Mesendoderm (in vitro differentiated cells): ENCODE measurements around the gene STAMBPL1.

Experiments
- DNase-seq: peaks from one replicate; pipeline ENCODE4 v3.0.0; 2013
- H2AK5ac ChIP-seq: 2 replicates; pipeline ENCODE4 v1.6.1; 2013; ENCODE audit warnings: low read length, inconsistent platforms
- H2BK120ac ChIP-seq: 2 replicates; pipeline ENCODE4 v1.6.1; 2013; ENCODE audit warnings: low read depth, mild to moderate bottlenecking, low read length, moderate library complexity, mixed read lengths
- H2BK15ac ChIP-seq: replicated peaks from 2 replicates; pipeline ENCODE4 v1.6.1; 2013; ENCODE audit warnings: low read depth, mild to moderate bottlenecking, moderate library complexity
- H2BK5ac ChIP-seq: 2 replicates; pipeline ENCODE4 v1.6.1; 2013; ENCODE audit warnings: low read length, inconsistent platforms
- H3K18ac ChIP-seq: 2 replicates; pipeline ENCODE4 v1.6.1; 2013; ENCODE audit warnings: mild to moderate bottlenecking, low read length, mixed read lengths
- H3K23ac ChIP-seq: one replicate; pipeline ENCODE4 v1.6.1; 2013; ENCODE audit warnings: low read length
- H3K27ac ChIP-seq: 2 replicates; pipeline ENCODE4 v1.5.1; 2013; ENCODE audit warnings: low read depth, mild to moderate bottlenecking, inconsistent platforms, low read length, moderate library complexity
- H3K27me3 ChIP-seq: 2 replicates; pipeline ENCODE4 v1.6.1; 2013; ENCODE audit warnings: low read length, control low read depth, mild to moderate bottlenecking, inconsistent platforms; ENCODE audit not compliant: insufficient read depth, poor library complexity
- H3K36me3 ChIP-seq: 2 replicates; pipeline ENCODE4 v1.6.1; 2013; ENCODE audit warnings: low read length, inconsistent platforms; ENCODE audit not compliant: control insufficient read depth, insufficient read depth
- H3K4ac ChIP-seq: one replicate; pipeline ENCODE4 v1.6.1; 2013; ENCODE audit warnings: low read depth, mild to moderate bottlenecking, low read length, moderate library complexity
- H3K4me1 ChIP-seq: 2 replicates; pipeline ENCODE4 v1.6.1; 2013; ENCODE audit warnings: low read depth, low read length, inconsistent platforms; ENCODE audit not compliant: control insufficient read depth
- H3K4me2 ChIP-seq: 2 replicates; pipeline ENCODE4 v1.6.1; 2013; ENCODE audit warnings: low read length
- H3K4me3 ChIP-seq: 2 replicates; pipeline ENCODE4 v1.5.1; 2013; ENCODE audit warnings: mild to moderate bottlenecking, low read length
- H3K56ac ChIP-seq: one replicate; pipeline ENCODE4 v1.6.1; 2013; ENCODE audit warnings: low read length
- H3K79me1 ChIP-seq: 2 replicates; pipeline ENCODE4 v1.6.1; 2013; ENCODE audit warnings: low read length, inconsistent platforms
- H3K79me2 ChIP-seq: 2 replicates; pipeline ENCODE4 v1.6.1; 2013; ENCODE audit warnings: mild to moderate bottlenecking, low read length; ENCODE audit not compliant: control insufficient read depth, insufficient read depth
- H3K9ac ChIP-seq: 2 replicates; pipeline ENCODE4 v1.6.1; 2013; ENCODE audit warnings: low read length, inconsistent platforms
- H4K5ac ChIP-seq: one replicate; pipeline ENCODE4 v1.6.1; 2013; ENCODE audit warnings: low read length
- H4K8ac ChIP-seq: one replicate; pipeline ENCODE4 v1.6.1; 2013; ENCODE audit warnings: low read depth, mild to moderate bottlenecking, control low read depth, low read length, moderate library complexity
- WGBS: extraction: QIAGEN DNeasy Blood & Tissue Kit; methylation state at CpG from one replicate; pipeline ENCODE4 v1.1.7; 2013; ENCODE audit warnings: low lambda C conversion rate, missing lambda C conversion rate; ENCODE audit not compliant: insufficient coverage; ENCODE audit errors: extremely low coverage; 5-methylcytosine and 5-hydroxymethylcytosine counted together

Gene STAMBPL1

DNA sequence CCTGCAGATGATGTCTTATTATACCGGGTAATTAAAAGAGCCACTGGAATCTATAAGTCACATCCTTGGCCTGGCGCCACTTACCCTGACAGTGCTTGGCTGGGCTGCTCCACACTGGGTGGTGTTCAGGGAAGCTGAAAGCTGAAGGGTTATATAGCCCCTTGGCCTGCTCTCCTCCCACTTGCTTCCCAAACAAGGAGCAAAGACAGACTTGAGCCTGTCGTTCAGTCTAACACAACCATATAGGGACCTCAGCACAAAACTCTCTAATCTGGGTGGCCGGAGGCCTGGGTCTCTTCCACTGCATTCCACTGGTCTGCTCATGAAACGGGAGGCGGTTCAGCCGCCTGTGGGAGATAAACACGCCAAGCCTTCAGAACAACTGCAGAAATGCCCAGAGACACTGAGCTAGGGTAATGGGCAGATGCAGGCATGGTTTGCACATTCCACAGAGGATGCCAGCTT, 72.6 kb downstream of the STAMBPL1 start, which contains the start of gene ACTA2:
Gene ACTA2 (minus strand): TSS at position 127 of the 465 bp plus-strand sequence. CDS start 3,843 bp downstream, outside the sequence.
- Histone ChIP-seq H2BK120ac (no peak within 1 kb of the TSS), H3K36me3 (no peaks in the 10 kb centered on the region), H4K5ac (no peak within 1 kb of the TSS), H2BK15ac (no peak within 1 kb of the TSS), H3K9ac (no peak within 1 kb of the TSS), H3K18ac (no peak within 1 kb of the TSS), H3K27ac (no peak within 1 kb of the TSS), H4K8ac (no peak within 1 kb of the TSS), H3K4ac (no peak within 1 kb of the TSS), H3K4me3 (no peak within 1 kb of the TSS), H3K23ac (no peak within 1 kb of the TSS), H2AK5ac (no peak within 1 kb of the TSS), H2BK5ac (no peak within 1 kb of the TSS), H3K56ac (no peak within 1 kb of the TSS), H3K79me1 (no peaks in the 10 kb centered on the region), H3K4me1 (no peaks in the 10 kb centered on the region), H3K79me2 (no peaks in the 10 kb centered on the region), H3K4me2 (no peak within 1 kb of the TSS), H3K27me3 (no peaks in the 10 kb centered on the region)
- DNase-seq: no peak
- no CpG with 5 or more reads among the region's 8 CpGs for WGBS

DNA sequence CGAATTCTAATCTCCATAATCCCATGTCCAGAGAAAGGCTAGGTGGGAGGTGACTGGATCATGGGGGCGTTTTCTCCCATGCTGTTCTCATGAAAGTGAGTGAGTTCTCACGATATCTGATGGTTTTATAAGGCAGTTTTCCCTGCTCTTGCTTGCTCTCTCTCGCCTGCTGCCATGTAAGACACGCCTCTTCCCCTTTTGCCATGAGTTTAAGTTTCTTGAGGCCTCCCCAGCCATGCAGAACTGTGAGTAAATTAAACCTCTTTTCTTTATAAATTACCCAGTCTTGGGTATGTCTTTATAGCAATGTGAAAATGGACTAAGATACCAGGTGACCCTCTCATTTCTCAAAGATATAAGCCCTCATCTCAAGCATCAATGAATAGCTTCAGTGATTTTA, 73.6 kb downstream of the STAMBPL1 start:
- Histone ChIP-seq H4K5ac (no peak overlapping the region), H3K18ac (no peak overlapping the region), H3K4ac (no peak overlapping the region), H3K23ac (no peak overlapping the region), H3K79me2 (no peaks in the 10 kb centered on the region), H3K4me1 (no peaks in the 10 kb centered on the region), H2BK15ac (no peak overlapping the region), H2BK5ac (no peak overlapping the region), H3K4me2 (no peak overlapping the region), H3K36me3 (no peaks in the 10 kb centered on the region), H3K27me3 (no peaks in the 10 kb centered on the region), H3K56ac (no peak overlapping the region), H4K8ac (no peak overlapping the region), H3K9ac (no peak overlapping the region), H3K27ac (no peak overlapping the region), H2AK5ac (no peak overlapping the region), H3K79me1 (no peaks in the 10 kb centered on the region), H2BK120ac (no peak overlapping the region), H3K4me3 (no peak overlapping the region)
- DNase-seq: no peak
- no CpG with 5 or more reads among the region's 5 CpGs for WGBS

DNA sequence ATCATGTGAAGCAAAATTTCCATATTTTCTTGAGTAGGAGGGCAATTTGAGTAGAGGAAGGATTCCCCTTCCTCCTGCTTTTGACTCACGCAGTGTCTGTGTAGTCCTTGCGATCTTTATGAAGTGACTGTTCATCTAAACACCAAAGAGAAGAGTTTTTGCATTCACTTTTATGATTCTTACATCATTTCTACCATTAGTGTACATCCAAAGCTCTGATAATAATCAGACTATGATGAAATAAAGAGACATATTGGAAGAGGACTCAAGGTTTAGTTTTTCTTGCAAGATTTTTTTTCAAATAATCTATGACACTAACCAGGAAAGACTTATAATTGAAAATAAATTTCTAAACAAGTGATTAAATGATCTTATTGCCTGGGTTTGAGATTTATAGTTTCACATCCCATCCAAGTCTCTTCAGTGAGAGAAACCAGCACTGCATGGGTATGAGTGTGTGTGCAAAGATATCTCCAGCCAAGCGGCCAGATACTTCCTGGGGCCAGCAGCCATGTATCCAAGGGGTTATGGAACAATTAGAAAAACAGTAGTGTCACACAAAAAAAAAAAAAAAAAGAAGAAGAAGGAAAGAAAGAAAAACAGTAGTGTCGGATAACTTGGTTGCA, 74.5 kb downstream of the STAMBPL1 start:
- Histone ChIP-seq H3K4me3 (no peak overlapping the region), H3K36me3 (no peaks in the 10 kb centered on the region), H3K4ac (no peak overlapping the region), H3K9ac (no peak overlapping the region), H3K27ac (no peak overlapping the region), H3K4me1 (no peaks in the 10 kb centered on the region), H3K18ac (no peak overlapping the region), H3K27me3 (no peaks in the 10 kb centered on the region), H2BK5ac (no peak overlapping the region), H2BK120ac (no peak overlapping the region), H3K4me2 (no peak overlapping the region), H3K56ac (no peak overlapping the region), H4K8ac (no peak overlapping the region), H3K23ac (no peak overlapping the region), H3K79me1 (no peaks in the 10 kb centered on the region), H2BK15ac (no peak overlapping the region), H4K5ac (no peak overlapping the region), H2AK5ac (no peak overlapping the region), H3K79me2 (no peaks in the 10 kb centered on the region)
- no peak for DNase-seq
- WGBS: no CpG with 5 or more reads among the region's 4 CpGs

DNA sequence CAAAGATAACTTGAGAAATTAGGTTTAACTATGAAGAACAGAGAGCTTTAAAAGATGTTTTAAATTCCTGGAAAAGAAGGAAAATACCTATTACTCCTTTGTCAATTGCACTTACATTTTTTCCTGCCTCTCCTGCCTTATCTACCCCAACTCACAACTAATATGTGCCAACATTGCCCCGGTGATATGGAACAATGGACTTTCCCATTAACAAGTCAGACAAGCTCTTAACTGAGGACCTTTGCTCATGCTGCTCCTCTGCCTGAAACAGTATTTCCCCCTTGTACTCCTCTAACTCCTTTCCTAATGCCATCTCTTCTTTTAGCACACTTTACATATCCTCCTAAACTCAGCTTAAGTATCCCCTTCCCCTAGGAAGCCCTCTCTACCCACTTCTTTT, 77.3 kb downstream of the STAMBPL1 start:
- H3K56ac ChIP-seq: no peak overlapping the region
- no peaks in the 10 kb centered on the region for H3K27me3 ChIP-seq
- no peak overlapping the region for H3K9ac ChIP-seq
- no peaks in the 10 kb centered on the region for H3K4me1 ChIP-seq
- no peak overlapping the region for H2BK15ac ChIP-seq
- no peaks in the 10 kb centered on the region for H3K79me2 ChIP-seq
- H3K79me1 ChIP-seq: no peaks in the 10 kb centered on the region
- H2BK120ac ChIP-seq: no peak overlapping the region
- no peak overlapping the region for H3K27ac ChIP-seq
- H4K5ac ChIP-seq: no peak overlapping the region
- H4K8ac ChIP-seq: no peak overlapping the region
- no peak overlapping the region for H3K23ac ChIP-seq
- H2BK5ac ChIP-seq: no peak overlapping the region
- H3K4me3 ChIP-seq: no peak overlapping the region
- no peak overlapping the region for H3K4ac ChIP-seq
- no peak for DNase-seq
- H3K36me3 ChIP-seq: no peaks in the 10 kb centered on the region
- H3K4me2 ChIP-seq: no peak overlapping the region
- no peak overlapping the region for H2AK5ac ChIP-seq
- WGBS: no CpG with 5 or more reads among the region's 1 CpG
- H3K18ac ChIP-seq: no peak overlapping the region

DNA sequence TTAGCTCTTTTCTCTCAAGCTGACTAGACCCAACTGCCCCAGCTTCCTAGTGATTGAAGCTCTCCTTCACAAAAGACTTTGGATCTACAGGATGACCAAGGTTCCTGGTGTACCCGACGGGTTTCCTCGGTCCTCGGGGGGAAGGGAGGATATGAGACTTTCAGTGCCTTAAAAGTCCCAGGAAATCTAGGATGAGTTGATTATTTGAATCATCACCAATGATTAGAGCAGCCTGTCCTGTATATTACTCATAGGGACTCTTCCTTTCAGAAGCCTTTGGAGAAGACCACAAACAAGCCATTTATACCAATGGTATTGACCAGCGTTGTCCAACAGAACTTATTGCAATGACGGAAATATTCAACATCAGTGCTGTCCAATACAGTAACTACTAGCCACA, 78.7 kb downstream of the STAMBPL1 start:
- no peaks in the 10 kb centered on the region for H3K27me3 ChIP-seq
- no peak overlapping the region for H2AK5ac ChIP-seq
- no peak overlapping the region for H4K8ac ChIP-seq
- no peak overlapping the region for H2BK15ac ChIP-seq
- H3K79me2 ChIP-seq: no peaks in the 10 kb centered on the region
- H3K27ac ChIP-seq: no peak overlapping the region
- no peak overlapping the region for H3K23ac ChIP-seq
- H4K5ac ChIP-seq: no peak overlapping the region
- no peak overlapping the region for H2BK120ac ChIP-seq
- no peak overlapping the region for H3K56ac ChIP-seq
- no CpG with 5 or more reads among the region's 6 CpGs for WGBS
- no peaks in the 10 kb centered on the region for H3K4me1 ChIP-seq
- DNase-seq: no peak
- no peak overlapping the region for H3K18ac ChIP-seq
- no peak overlapping the region for H3K9ac ChIP-seq
- no peak overlapping the region for H3K4ac ChIP-seq
- no peak overlapping the region for H3K4me3 ChIP-seq
- H3K79me1 ChIP-seq: no peaks in the 10 kb centered on the region
- no peak overlapping the region for H3K4me2 ChIP-seq
- no peak overlapping the region for H2BK5ac ChIP-seq
- H3K36me3 ChIP-seq: no peaks in the 10 kb centered on the region

DNA sequence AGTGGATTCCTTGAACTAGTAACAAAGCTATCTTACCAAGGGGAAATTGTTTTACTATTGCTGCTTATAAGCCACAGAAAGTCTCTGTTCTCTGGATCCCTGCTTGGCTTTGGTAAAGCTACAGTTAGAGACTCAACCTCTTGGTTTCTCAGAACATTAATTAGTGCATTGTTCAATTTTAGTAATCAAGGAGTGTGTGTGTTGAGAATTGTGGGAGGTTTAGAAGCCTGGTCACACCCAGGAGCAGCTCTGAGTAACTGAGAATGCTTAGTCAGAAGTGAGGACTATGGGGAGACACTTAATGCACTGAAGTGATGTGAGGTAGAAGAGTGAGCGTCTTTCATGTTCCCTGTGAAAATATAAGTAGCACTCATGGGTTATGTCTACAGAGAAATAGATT, 80.8 kb downstream of the STAMBPL1 start:
- no peak overlapping the region for H3K4me2 ChIP-seq

More for the DNA sequence above, 80.8 kb downstream of the STAMBPL1 start:
- H3K18ac ChIP-seq: no peak overlapping the region
- H3K36me3 ChIP-seq: no peaks in the 10 kb centered on the region
- no peak overlapping the region for H3K4ac ChIP-seq
- no peak overlapping the region for H3K9ac ChIP-seq
- no peak overlapping the region for H2BK120ac ChIP-seq
- H3K4me1 ChIP-seq: no peaks in the 10 kb centered on the region
- H3K4me3 ChIP-seq: no peak overlapping the region
- no peak for DNase-seq
- H2BK15ac ChIP-seq: no peak overlapping the region
- H4K5ac ChIP-seq: no peak overlapping the region
- H2BK5ac ChIP-seq: no peak overlapping the region
- H3K27me3 ChIP-seq: no peaks in the 10 kb centered on the region
- no peak overlapping the region for H2AK5ac ChIP-seq
- H3K23ac ChIP-seq: no peak overlapping the region
- no peak overlapping the region for H4K8ac ChIP-seq
- WGBS: no CpG with 5 or more reads among the region's 1 CpG
- no peaks in the 10 kb centered on the region for H3K79me1 ChIP-seq
- no peak overlapping the region for H3K56ac ChIP-seq
- H3K79me2 ChIP-seq: no peaks in the 10 kb centered on the region
- H3K27ac ChIP-seq: no peak overlapping the region
